HG02885 (cell line): ENCODE data around the gene SOCS7.

Experiments used
- ATAC-seq: cut with Tn5 transposase; IDR thresholded peaks from one replicate; pipeline ENCODE4 v1.9.1; 2021; ENCODE audit warnings: mild to moderate bottlenecking; ENCODE audit not compliant: unreplicated experiment, poor library complexity

Gene SOCS7

GRCh38 chr17:38418062-38418692 is 66.5 kb downstream of the SOCS7 start:
- ATAC-seq, result no peak

GRCh38 chr17:38418693-38419507 is 67.3 kb downstream of the SOCS7 start:
- no peak for ATAC-seq

- no peak for ATAC-seq
These were observed 67.9 kb downstream of the SOCS7 start for GRCh38 chr17:38419508-38419981.

GRCh38 chr17:38420518-38420917 is 68.9 kb downstream of the SOCS7 start:
- no peak for ATAC-seq

- no peak for ATAC-seq
These were observed 69.7 kb downstream of the SOCS7 start for GRCh38 chr17:38421171-38421841.

- ATAC-seq, result no peak
These were observed 70.5 kb downstream of the SOCS7 start for GRCh38 chr17:38421871-38422827.

GRCh38 chr17:38424297-38424972 is 72.8 kb downstream of the SOCS7 start:
- no peak for ATAC-seq

- no peak for ATAC-seq
These were observed 73.4 kb downstream of the SOCS7 start for GRCh38 chr17:38425031-38425430.

- ATAC-seq, result no peak
These were observed 74.1 kb downstream of the SOCS7 start for GRCh38 chr17:38425744-38426143.

- ATAC-seq, result no peak
These were observed 74.8 kb downstream of the SOCS7 start for GRCh38 chr17:38426441-38426840.

- no peak for ATAC-seq
These were observed 75.7 kb downstream of the SOCS7 start for GRCh38 chr17:38427160-38427949.

- no peak for ATAC-seq
These were observed 76.5 kb downstream of the SOCS7 start, which contains the start of gene ARHGAP23 for GRCh38 chr17:38428112-38428642. Gene ARHGAP23 (plus strand): TSS chr17:38428464. CDS start chr17:38428486, 22 bp downstream.

- ATAC-seq, result no peak
These were observed 77.2 kb downstream of the SOCS7 start for GRCh38 chr17:38428643-38429371.

GRCh38 chr17:38429476-38430100 is 77.9 kb downstream of the SOCS7 start:
- no peak for ATAC-seq

- no peak for ATAC-seq
These were observed 78.7 kb downstream of the SOCS7 start for GRCh38 chr17:38430316-38430715.

GRCh38 chr17:38430822-38431221 is 79.2 kb downstream of the SOCS7 start:
- ATAC-seq, result no peak
